A673 (cell line): Measurements from ENCODE around the gene SLC4A1.

Experiments
- EZH2 ChIP-seq: fragments of 200-600 bp; sonication (generic); IDR thresholded peaks from 2 replicates; pipeline ENCODE4 v1.6.1; 2017; ENCODE audit warnings: borderline replicate concordance, low read depth, mild to moderate bottlenecking, mixed read lengths, antibody characterized with exemption, low read length; ENCODE audit not compliant: poor library complexity, severe bottlenecking
- TF ChIP-seq, protein P1 (sequence below): fragments of 300-800, 200-600 bp; sonication (generic); conservative IDR thresholded peaks from 2 replicates; pipeline ENCODE4 v1.5.1; 2017; ENCODE audit warnings: low read depth, mild to moderate bottlenecking, antibody characterized with exemption, low read length, moderate library complexity, mixed read lengths

DNA sequence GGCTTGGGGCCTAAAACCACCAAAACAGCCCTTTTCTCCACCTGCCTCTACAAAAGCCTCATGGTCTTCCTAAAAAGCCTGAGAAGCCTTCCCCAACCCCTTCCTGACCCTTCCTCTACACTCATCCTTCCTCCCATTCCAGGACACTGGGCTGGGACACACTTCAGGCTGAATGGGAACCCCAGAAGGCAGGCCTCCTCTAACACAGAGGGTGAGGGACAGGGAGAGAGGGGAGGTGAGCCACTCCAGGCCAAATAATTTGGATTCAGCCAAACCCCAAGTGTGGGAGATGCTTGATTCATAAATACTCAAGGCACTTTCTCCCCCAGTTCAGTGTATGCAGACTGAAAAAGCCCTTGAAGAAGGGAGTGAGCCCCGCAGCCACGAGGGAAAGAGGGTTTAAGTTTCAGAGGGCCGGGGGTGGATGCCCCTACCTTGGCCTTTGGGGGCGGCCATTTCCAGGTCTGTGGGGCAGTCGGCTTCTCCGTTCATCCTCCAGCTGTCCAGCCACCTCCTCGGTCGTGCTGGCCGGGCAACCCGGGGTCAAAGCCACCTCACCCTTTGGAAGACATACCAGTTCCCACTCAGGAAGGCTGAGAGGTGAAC, 50.1 kb downstream of the SLC4A1 start:
- TF ChIP-seq, protein P1, sequence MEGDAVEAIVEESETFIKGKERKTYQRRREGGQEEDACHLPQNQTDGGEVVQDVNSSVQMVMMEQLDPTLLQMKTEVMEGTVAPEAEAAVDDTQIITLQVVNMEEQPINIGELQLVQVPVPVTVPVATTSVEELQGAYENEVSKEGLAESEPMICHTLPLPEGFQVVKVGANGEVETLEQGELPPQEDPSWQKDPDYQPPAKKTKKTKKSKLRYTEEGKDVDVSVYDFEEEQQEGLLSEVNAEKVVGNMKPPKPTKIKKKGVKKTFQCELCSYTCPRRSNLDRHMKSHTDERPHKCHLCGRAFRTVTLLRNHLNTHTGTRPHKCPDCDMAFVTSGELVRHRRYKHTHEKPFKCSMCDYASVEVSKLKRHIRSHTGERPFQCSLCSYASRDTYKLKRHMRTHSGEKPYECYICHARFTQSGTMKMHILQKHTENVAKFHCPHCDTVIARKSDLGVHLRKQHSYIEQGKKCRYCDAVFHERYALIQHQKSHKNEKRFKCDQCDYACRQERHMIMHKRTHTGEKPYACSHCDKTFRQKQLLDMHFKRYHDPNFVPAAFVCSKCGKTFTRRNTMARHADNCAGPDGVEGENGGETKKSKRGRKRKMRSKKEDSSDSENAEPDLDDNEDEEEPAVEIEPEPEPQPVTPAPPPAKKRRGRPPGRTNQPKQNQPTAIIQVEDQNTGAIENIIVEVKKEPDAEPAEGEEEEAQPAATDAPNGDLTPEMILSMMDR: no peak
- no peak for TF ChIP-seq EZH2
